Astrocyte (in vitro differentiated cells and primary cell): ENCODE measurements around the gene FIZ1.

Experiments used
- CTCF ChIP-seq: IDR thresholded peaks from 2 replicates; pipeline ENCODE4 v1.5.1; 2011; ENCODE audit warnings: low read depth, mild to moderate bottlenecking, inconsistent platforms, low read length, moderate library complexity; ENCODE audit not compliant: insufficient read depth
- EZH2 ChIP-seq: IDR thresholded peaks from 2 replicates; pipeline ENCODE4 v1.6.1; 2012; ENCODE audit warnings: mild to moderate bottlenecking, low read length, inconsistent platforms; ENCODE audit not compliant: insufficient read depth

- TF ChIP-seq CTCF = no peak
- no peak for TF ChIP-seq EZH2
These were observed 55.3 kb downstream of the FIZ1 start for GRCh38 chr19:55544014-55544413.
